ENCODE results near the gene SCFD1.

- TF ChIP-seq CTCF (conservative IDR thresholded peaks at IDR 0.05) (no peak), EZH2 (IDR thresholded peaks at IDR 0.05; ENCODE audit: low read depth) (no peak)
Observed at GRCh38 chr14:30754778-30755177, 132.7 kb downstream of the SCFD1 start.
